Common myeloid progenitor, CD34-positive (primary cell): Measurements from ENCODE around the gene HSF5.

Source experiments
- CTCF ChIA-PET: fragments of 350-600 bp; sonication (Branson Sonifier 250); formaldehyde crosslinking; loops from one replicate; lab custom pipeline; 2021; ENCODE audit warnings: antibody characterized with exemption; lab: Charles Lee
- POLR2A ChIA-PET: fragments of 350-600 bp; sonication (Branson Sonifier 250); formaldehyde crosslinking; loops from one replicate; lab custom pipeline; 2021; ENCODE audit warnings: antibody characterized with exemption; lab: Charles Lee
- DNase-seq, 3 donors: peaks; one replicate each; pipeline versions ENCODE4 v3.0.0 to v3.0.0-alpha.2; 2013
- H3K27ac ChIP-seq, 2 experiments: 1 replicate in 1 of 2; 2 replicates in 1 of 2; pipeline ENCODE4 v1.7.0; 2013; ENCODE audit warnings: inconsistent platforms in 2 of 2, low read length in 2 of 2, mild to moderate bottlenecking in 2 of 2, low read depth in 1 of 2, moderate library complexity in 1 of 2; ENCODE audit not compliant: severe bottlenecking in 2 of 2, insufficient read depth in 1 of 2, poor library complexity in 1 of 2
- H3K27me3 ChIP-seq, 5 experiments: replicated peaks in 2 of 5; 1 replicate in 3 of 5; 2 replicates in 2 of 5; pipeline versions ENCODE4 v1.6.1 to v1.7.0; 2013; ENCODE audit warnings: low read length in 4 of 5, mild to moderate bottlenecking in 2 of 5, moderate library complexity in 2 of 5, inconsistent platforms in 1 of 5; ENCODE audit not compliant: insufficient read depth in 5 of 5, control insufficient read depth in 4 of 5
- H3K36me3 ChIP-seq, 4 experiments: 1 replicate in 2 of 4; 2 replicates in 2 of 4; pipeline versions ENCODE4 v1.6.1 to v1.7.0; 2013; ENCODE audit warnings: low read length in 3 of 4, control low read depth in 1 of 4, mild to moderate bottlenecking in 1 of 4; ENCODE audit not compliant: control insufficient read depth in 4 of 4, insufficient read depth in 4 of 4
- H3K4me1 ChIP-seq, 4 experiments: 1 replicate in 3 of 4; 2 replicates in 1 of 4; pipeline versions ENCODE4 v1.6.1 to v1.7.1; 2013; ENCODE audit warnings: low read length in 3 of 4, mild to moderate bottlenecking in 3 of 4, control low read depth in 1 of 4, inconsistent platforms in 1 of 4, moderate library complexity in 1 of 4; ENCODE audit not compliant: control insufficient read depth in 4 of 4, insufficient read depth in 4 of 4; ENCODE audit errors: control extremely low read depth in 1 of 4
- H3K4me3 ChIP-seq, 7 experiments: 1 replicate in 4 of 7; 2 replicates in 3 of 7; pipeline versions ENCODE4 v1.5.1 to v1.7.0; 2013; ENCODE audit warnings: mild to moderate bottlenecking in 7 of 7, low read length in 6 of 7, moderate library complexity in 6 of 7, inconsistent platforms in 2 of 7, low read depth in 2 of 7, control low read depth in 1 of 7; ENCODE audit not compliant: insufficient read depth in 4 of 7, control insufficient read depth in 1 of 7; ENCODE audit errors: extremely low read depth in 1 of 7
- H3K9me3 ChIP-seq, 5 experiments: 1 replicate in 4 of 5; 2 replicates in 1 of 5; pipeline versions ENCODE4 v1.6.1 to v1.7.1; 2013; ENCODE audit warnings: low read length in 4 of 5, mild to moderate bottlenecking in 2 of 5, inconsistent platforms in 1 of 5, low read depth in 1 of 5, moderate library complexity in 1 of 5; ENCODE audit not compliant: control insufficient read depth in 4 of 5, insufficient read depth in 2 of 5; ENCODE audit errors: control extremely low read depth in 1 of 5
- WGBS: methylation state at CpG from one replicate; pipeline ENCODE4 v1.1.5; 2013; ENCODE audit not compliant: insufficient coverage; 5-methylcytosine and 5-hydroxymethylcytosine counted together

HSF5 gene

GRCh38 chr17:58517928-58518609 lies 29.9 kb upstream of the HSF5 start:
- Histone ChIP-seq H3K9me3 (no peaks in the 10 kb centered on the region), H3K36me3 (no peaks in the 10 kb centered on the region), H3K27ac (peak overlapping the region; percentile 90 to 94), H3K4me1 (peaks cover 11 to 37% (median 32%) of the 10 kb centered on the region in 4 experiments), H3K4me3 (peak overlapping the region; percentile 89 to 99 (median 97)), H3K27me3 (no peaks in the 10 kb centered on the region)
- peak; percentile 100 for DNase-seq
- under 1% methylated on average over 35 of the region's 39 CpGs for WGBS
- ChIA-PET CTCF (interaction anchor here (0.7 to 2.4 kb wide), 11 partner anchors 13 to 489 kb away, joined by 3 to 15 read pairs (median 4); no protein-coding TSS in a partner anchor), POLR2A (interaction anchor here (0.6 to 2.4 kb wide), 8 partner anchors 10 to 697 kb away, joined by 3 to 49 read pairs (median 4); no protein-coding TSS in a partner anchor)

- no peaks in the 10 kb centered on the region for H3K27me3 ChIP-seq
- POLR2A ChIA-PET = interaction anchor here (0.6 to 2.4 kb wide), 5 partner anchors 10 to 599 kb away, joined by 3 to 49 read pairs (median 4); no protein-coding TSS in a partner anchor
- WGBS = 0% methylated on average over 24 of the region's 27 CpGs
- DNase-seq = no peak
- no peaks in the 10 kb centered on the region for H3K9me3 ChIP-seq
- H3K4me3 ChIP-seq = peak overlapping the region; percentile 56 to 99 (median 77)
- H3K36me3 ChIP-seq = peaks cover 0 to 5% (median 1%) of the 10 kb centered on the region in 4 experiments
- CTCF ChIA-PET = interaction anchor here (1.2 to 2.4 kb wide), 3 partner anchors 70 to 477 kb away, joined by 4 to 15 read pairs (median 7); no protein-coding TSS in a partner anchor
- H3K4me1 ChIP-seq = peaks cover 11 to 43% (median 37%) of the 10 kb centered on the region in 4 experiments
- H3K27ac ChIP-seq = peak overlapping the region; percentile 70 to 94
These were observed 29.2 kb upstream of the HSF5 start for GRCh38 chr17:58517378-58517927.

GRCh38 chr17:58516644-58517377 lies 28.6 kb upstream of the HSF5 start:
- H3K36me3 ChIP-seq = peaks cover 0 to 8% (median 6%) of the 10 kb centered on the region in 4 experiments
- CTCF ChIA-PET = interaction anchor here (1.2 to 2.1 kb wide), 3 partner anchors 17 to 477 kb away, joined by 4 to 7 read pairs (median 6); partner anchors contain the start of gene HSF5
- H3K27me3 ChIP-seq = no peaks in the 10 kb centered on the region
- 75% methylated on average over 2 of the region's 2 CpGs for WGBS
- DNase-seq = no peak
- peaks cover 11 to 43% (median 37%) of the 10 kb centered on the region in 4 experiments for H3K4me1 ChIP-seq
- H3K4me3 ChIP-seq = peak overlapping the region; percentile 56 to 99 (median 77)
- peak overlapping the region; percentile 70 to 94 for H3K27ac ChIP-seq
- POLR2A ChIA-PET = interaction anchor here (2.4 kb wide), 1 partner anchor 114 kb away, joined by 49 read pairs; no protein-coding TSS in a partner anchor
- H3K9me3 ChIP-seq = no peaks in the 10 kb centered on the region

- H3K4me3 ChIP-seq = peak overlapping the region in 2 of 7 experiments; percentile 89 to 91
- no peaks in the 10 kb centered on the region for H3K27me3 ChIP-seq
- ChIA-PET POLR2A (interaction anchor here (1.1 to 3.9 kb wide), 4 partner anchors 11 to 116 kb away, joined by 3 to 16 read pairs (median 6); no protein-coding TSS in a partner anchor), CTCF (interaction anchor here (1.2 to 2.2 kb wide), 6 partner anchors 9 to 491 kb away, joined by 3 to 7 read pairs (median 4); partner anchors contain the start of gene HSF5)
- WGBS = 100% methylated on average over 1 of the region's 2 CpGs
- no peak overlapping the region for H3K27ac ChIP-seq
- no peaks in the 10 kb centered on the region for H3K9me3 ChIP-seq
- H3K4me1 ChIP-seq = peaks cover 11 to 43% (median 37%) of the 10 kb centered on the region in 4 experiments
- no peak for DNase-seq
- peaks cover 6 to 21% (median 15%) of the 10 kb centered on the region in 4 experiments for H3K36me3 ChIP-seq
These were observed 27.1 kb upstream of the HSF5 start for GRCh38 chr17:58515286-58515685.

GRCh38 chr17:58514770-58515157 lies 26.6 kb upstream of the HSF5 start:
- DNase-seq = no peak
- WGBS = 18% methylated on average over 9 of the region's 11 CpGs
- Histone ChIP-seq H3K4me1 (peaks cover 11 to 43% (median 37%) of the 10 kb centered on the region in 4 experiments), H3K4me3 (peak overlapping the region in 6 of 7 experiments; percentile 68 to 91 (median 82)), H3K36me3 (peaks cover 9 to 26% (median 18%) of the 10 kb centered on the region in 4 experiments), H3K9me3 (no peaks in the 10 kb centered on the region), H3K27ac (peak overlapping the region in 1 of 2 experiments; percentile 20), H3K27me3 (no peaks in the 10 kb centered on the region)
- ChIA-PET CTCF (interaction anchor here (1.2 to 2.2 kb wide), 6 partner anchors 9 to 210 kb away, joined by 3 to 7 read pairs (median 4); partner anchors contain the start of gene HSF5), POLR2A (interaction anchor here (1.1 to 3.9 kb wide), 4 partner anchors 10 to 116 kb away, joined by 3 to 16 read pairs (median 6); no protein-coding TSS in a partner anchor)
